ENCODE measurements around the gene CNIH3. TPM values are rescaled to one million over a fixed set of nuclear protein-coding genes. Genes with fewer than 3 reads are reported as not detected.

Gene CNIH3
- total and polyA plus RNA-seq, 8 donors, result 0.45 to 18.7 (median 3.1) TPM; not detected in 1

- no peak overlapping the region for H3K4me3 ChIP-seq
- H3K9me3 ChIP-seq, result no peaks in the 10 kb centered on the region
- no peak for DNase-seq
- intact Hi-C loops (cut with DNase I; ENCODE audit: low total_unique reads), result no loop called here
- no peak overlapping the region for H3K27ac ChIP-seq
- H3K27me3 ChIP-seq, result no peaks in the 10 kb centered on the region
- 64 to 75% (median 69%) methylated on average over 9 of the region's 9 CpGs for WGBS, 5 donors
- H3K36me3 ChIP-seq, result no peaks in the 10 kb centered on the region
- H3K4me1 ChIP-seq, result no peaks in the 10 kb centered on the region
- TF ChIP-seq EP300 (IDR thresholded peaks at IDR 0.05) (no peak), CTCF (IDR thresholded peaks at IDR 0.05) (no peak), POLR2A (IDR thresholded peaks at IDR 0.05) (no peak), POLR2AphosphoS5 (IDR thresholded peaks at IDR 0.05) (no peak)
Observed at GRCh38 chr1:224689374-224689773, 73.3 kb downstream of the CNIH3 start.

DNA sequence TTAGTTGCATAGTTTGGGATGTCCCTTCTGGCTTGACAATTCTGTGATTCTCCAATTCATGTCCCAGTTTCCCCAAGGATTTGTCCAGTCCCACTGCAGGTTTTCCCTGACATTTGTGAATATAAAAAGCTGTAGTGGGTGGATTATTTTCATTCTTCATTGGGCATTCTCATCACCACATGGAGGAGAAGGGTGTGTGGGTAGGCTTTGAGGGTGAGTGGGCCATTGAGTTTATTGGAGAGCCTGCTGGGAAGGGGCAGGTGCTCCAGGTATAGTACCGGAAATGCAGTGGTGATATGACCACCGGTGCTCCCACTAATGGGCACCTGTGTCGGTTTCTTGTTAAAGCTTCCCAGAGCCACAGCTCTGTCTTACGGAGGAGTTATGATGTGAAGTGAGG is 74.5 kb downstream of the CNIH3 start:
- Histone ChIP-seq H3K4me1 (no peaks in the 10 kb centered on the region), H3K36me3 (no peaks in the 10 kb centered on the region), H3K9me3 (no peaks in the 10 kb centered on the region), H3K4me3 (no peak overlapping the region), H3K27ac (no peak overlapping the region), H3K27me3 (no peaks in the 10 kb centered on the region)
- intact Hi-C loops (cut with DNase I; ENCODE audit: low total_unique reads), result no loop called here
- TF ChIP-seq EP300 (IDR thresholded peaks at IDR 0.05), result no peak
- no peak for TF ChIP-seq POLR2AphosphoS5 (IDR thresholded peaks at IDR 0.05)
- no peak for TF ChIP-seq POLR2A (IDR thresholded peaks at IDR 0.05)
- no peak for TF ChIP-seq CTCF (IDR thresholded peaks at IDR 0.05)
- WGBS, 5 donors, result 89 to 98% (median 97%) methylated on average over 4 of the region's 4 CpGs
- no peak for DNase-seq

DNA sequence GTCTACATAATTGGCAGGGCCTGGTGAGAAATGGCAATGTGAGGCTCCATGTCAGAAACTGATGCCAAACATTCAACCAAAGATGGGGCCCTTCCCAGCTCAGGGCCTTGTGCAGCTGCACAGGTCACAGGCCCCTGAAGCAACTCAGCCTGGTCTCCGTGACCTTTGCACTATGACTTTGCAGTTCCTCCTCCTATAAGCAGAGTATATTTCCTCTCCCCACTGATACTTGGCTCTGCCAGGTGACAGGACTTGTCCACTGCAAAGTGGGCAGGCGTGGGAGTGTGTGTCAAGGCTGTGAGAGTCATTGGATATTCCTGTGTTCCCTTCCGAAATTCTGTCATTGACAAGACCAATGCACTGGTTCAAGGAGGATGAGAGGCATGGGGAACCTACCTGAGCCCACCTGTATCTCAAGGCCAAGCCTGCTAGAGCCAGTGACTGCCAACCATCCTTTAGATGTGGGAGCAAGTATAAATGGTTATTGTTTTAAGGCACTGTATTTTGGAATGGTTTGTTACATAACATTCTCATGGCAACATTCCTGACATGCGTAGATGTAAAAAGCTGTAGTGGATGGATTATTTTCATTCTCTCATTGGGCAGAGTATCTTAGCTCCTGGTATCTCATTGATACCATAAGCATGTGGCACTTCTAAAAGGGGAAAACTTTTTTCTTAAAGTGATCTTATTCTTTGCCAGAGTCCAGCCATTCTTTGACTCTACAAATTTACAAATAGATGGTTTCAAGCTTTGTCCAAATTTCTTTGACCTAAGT is 75.2 kb downstream of the CNIH3 start:
- Histone ChIP-seq H3K36me3 (no peaks in the 10 kb centered on the region), H3K27ac (no peak overlapping the region), H3K27me3 (no peaks in the 10 kb centered on the region), H3K9me3 (no peaks in the 10 kb centered on the region), H3K4me1 (no peaks in the 10 kb centered on the region), H3K4me3 (no peak overlapping the region)
- TF ChIP-seq POLR2AphosphoS5 (IDR thresholded peaks at IDR 0.05) (no peak), CTCF (IDR thresholded peaks at IDR 0.05) (no peak), EP300 (IDR thresholded peaks at IDR 0.05) (no peak), POLR2A (IDR thresholded peaks at IDR 0.05) (no peak)
- no peak for DNase-seq
- WGBS, 5 donors, result 65 to 82% (median 69%) methylated on average over 4 of the region's 4 CpGs
- intact Hi-C loops (cut with DNase I; ENCODE audit: low total_unique reads), result no loop called here

DNA sequence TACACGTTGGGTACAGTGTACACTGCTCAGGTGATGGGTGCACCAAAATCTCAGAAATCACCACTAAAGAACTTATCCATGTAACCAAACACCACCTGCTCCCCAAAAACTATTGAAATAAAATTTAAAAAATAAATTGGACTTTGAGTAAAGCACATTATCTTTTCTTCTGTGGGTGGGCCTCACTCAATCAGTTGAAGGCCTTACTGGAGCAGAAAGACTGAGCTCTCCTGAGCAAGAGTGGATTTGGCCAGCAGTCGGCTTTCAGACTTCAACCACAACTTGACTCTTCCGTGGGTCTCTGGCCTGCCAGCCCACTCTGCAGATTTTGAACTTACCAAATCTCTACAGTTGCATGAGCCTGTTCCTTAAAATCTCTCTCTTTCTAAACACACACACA is 78.9 kb downstream of the CNIH3 start:
- DNase-seq, result no peak
- WGBS, 5 donors, result 74 to 93% (median 90%) methylated on average over 3 of the region's 3 CpGs
- intact Hi-C loops (cut with DNase I; ENCODE audit: low total_unique reads), result no loop called here

More for the DNA sequence above, 78.9 kb downstream of the CNIH3 start:
- TF ChIP-seq POLR2AphosphoS5 (IDR thresholded peaks at IDR 0.05), result no peak
- TF ChIP-seq POLR2A (IDR thresholded peaks at IDR 0.05), result no peak
- no peak for TF ChIP-seq EP300 (IDR thresholded peaks at IDR 0.05)
- no peak for TF ChIP-seq CTCF (IDR thresholded peaks at IDR 0.05)
- no peak overlapping the region for H3K4me3 ChIP-seq
- no peaks in the 10 kb centered on the region for H3K4me1 ChIP-seq
- H3K27ac ChIP-seq, result no peak overlapping the region
- H3K9me3 ChIP-seq, result no peaks in the 10 kb centered on the region
- H3K36me3 ChIP-seq, result no peaks in the 10 kb centered on the region
- no peaks in the 10 kb centered on the region for H3K27me3 ChIP-seq
